ENCODE measurements around the gene IQGAP2. TPM values are rescaled to one million over a fixed set of nuclear protein-coding genes. Genes with fewer than 3 reads are reported as not detected.

IQGAP2 gene
- total and polyA plus RNA-seq, 9 of the 15 experiments (the other 6 are each of a cell fraction or from before 2014, with no cell fraction given): 8.7 to 23.2 (median 17.4) TPM

- WGBS (ENCODE audit: insufficient coverage, low coverage, missing lambda C conversion rate): 37% methylated on average over 2 of the region's 2 CpGs
- Histone ChIP-seq H3K4me3 (no peak overlapping the region), H3K4me2 (ENCODE audit: insufficient read depth, low read length) (no peak overlapping the region), H3K9ac (ENCODE audit: insufficient read depth in 1 of 2, low read depth in 2 of 2, low read length in 2 of 2) (no peak overlapping the region), H3K79me2 (ENCODE audit: control insufficient read depth, insufficient read depth, low read length) (no peaks in the 10 kb centered on the region), H3K9me3 (replicated peaks; ENCODE audit: control insufficient read depth, insufficient read depth, low read depth, low read length) (no peaks in the 10 kb centered on the region), H2AFZ (ENCODE audit: low read depth, low read length) (no peak overlapping the region), H3K27ac (ENCODE audit: extremely low read depth, low read depth, low read length) (no peak overlapping the region), H3K9me1 (ENCODE audit: control insufficient read depth, insufficient read depth, low read length) (no peaks in the 10 kb centered on the region), H4K20me1 (replicated peaks; ENCODE audit: control insufficient read depth, insufficient read depth, low read length) (no peaks in the 10 kb centered on the region), H3K4me1 (replicated peaks in 1 of 2; ENCODE audit: control insufficient read depth in 2 of 2, insufficient read depth in 2 of 2, low read length in 2 of 2) (peaks cover 0 to 27% of the 10 kb centered on the region in 2 experiments; a peak in 3 of 5 replicates), H3K27me3 (ENCODE audit: control insufficient read depth in 2 of 2, insufficient read depth in 2 of 2, low read length in 2 of 2) (no peaks in the 10 kb centered on the region), H3K36me3 (ENCODE audit: control insufficient read depth, insufficient read depth, low read length) (no peaks in the 10 kb centered on the region)
- ChIA-PET CTCF (ENCODE audit: low intra/inter-chr PET ratio) (no interaction called here), POLR2A (interaction anchor here (0.9 to 1.1 kb wide), 3 partner anchors 8 to 42 kb away, joined by 3 to 5 read pairs (median 3); no protein-coding TSS in a partner anchor)
- BruUV-seq (replicated peaks): no TSS peak
- FAIRE-seq: no peak
- TF ChIP-seq SRSF1 (IDR thresholded peaks at IDR 0.05; ENCODE audit: low read depth, low read length) (no peak), THRA (IDR thresholded peaks at IDR 0.05) (no peak)
- intact Hi-C loops (cut with micrococcal nuclease): no loop called here
- in situ Hi-C loops (cut with MboI): no loop called here
- no peak for ATAC-seq
- no peak for DNase-seq (ENCODE audit: extremely low read depth in 1 of 4, low spot score in 3 of 4)
Observed at GRCh38 chr5:76525956-76526355, 122.9 kb downstream of the IQGAP2 start.

GRCh38 chr5:76526950-76527583 lies 124.0 kb downstream of the IQGAP2 start:
- Histone ChIP-seq H3K9ac (ENCODE audit: insufficient read depth in 1 of 2, low read depth in 2 of 2, low read length in 2 of 2) (no peak overlapping the region), H3K27me3 (ENCODE audit: control insufficient read depth in 2 of 2, insufficient read depth in 2 of 2, low read length in 2 of 2) (no peaks in the 10 kb centered on the region), H3K9me3 (replicated peaks; ENCODE audit: control insufficient read depth, insufficient read depth, low read depth, low read length) (no peaks in the 10 kb centered on the region), H3K36me3 (ENCODE audit: control insufficient read depth, insufficient read depth, low read length) (no peaks in the 10 kb centered on the region), H3K4me1 (replicated peaks in 1 of 2; ENCODE audit: control insufficient read depth in 2 of 2, insufficient read depth in 2 of 2, low read length in 2 of 2) (peaks cover 0 to 23% of the 10 kb centered on the region in 2 experiments; a peak in 3 of 5 replicates), H3K79me2 (ENCODE audit: control insufficient read depth, insufficient read depth, low read length) (no peaks in the 10 kb centered on the region), H3K4me3 (no peak overlapping the region), H4K20me1 (replicated peaks; ENCODE audit: control insufficient read depth, insufficient read depth, low read length) (no peaks in the 10 kb centered on the region), H3K9me1 (ENCODE audit: control insufficient read depth, insufficient read depth, low read length) (no peaks in the 10 kb centered on the region), H2AFZ (ENCODE audit: low read depth, low read length) (no peak overlapping the region), H3K27ac (ENCODE audit: extremely low read depth, low read depth, low read length) (no peak overlapping the region), H3K4me2 (ENCODE audit: insufficient read depth, low read length) (no peak overlapping the region)
- ATAC-seq (no peak), DNase-seq (ENCODE audit: extremely low read depth in 1 of 4, low spot score in 3 of 4) (no peak), FAIRE-seq (peak; percentile 40)
- ChIA-PET CTCF (ENCODE audit: low intra/inter-chr PET ratio) (no interaction called here), POLR2A (interaction anchor here (0.7 to 1.1 kb wide), 3 partner anchors 9 to 141 kb away, joined by 3 to 5 read pairs (median 3); no protein-coding TSS in a partner anchor)
- in situ Hi-C loops (cut with MboI): no loop called here
- BruUV-seq (replicated peaks): no TSS peak
- intact Hi-C loops (cut with micrococcal nuclease): no loop called here
- WGBS (ENCODE audit: insufficient coverage, low coverage, missing lambda C conversion rate): 12% methylated on average over 2 of the region's 2 CpGs
- no peak for TF ChIP-seq ZSCAN32 (CRISPR knock-in tag; IDR thresholded peaks at IDR 0.05)
- no peak for TF ChIP-seq MLX (CRISPR knock-in tag; conservative IDR thresholded peaks at IDR 0.05)
- no peak for TF ChIP-seq CAMTA2 (CRISPR knock-in tag; conservative IDR thresholded peaks at IDR 0.05)
- no peak for TF ChIP-seq SP2 (IDR thresholded peaks at IDR 0.05; ENCODE audit: extremely low read depth, low read depth, low read length, poor library complexity, severe bottlenecking)
- TF ChIP-seq TAF9B (IDR thresholded peaks at IDR 0.05; ENCODE audit: partially characterized antibody): no peak
- no peak for TF ChIP-seq RBFOX2 (IDR thresholded peaks at IDR 0.05; ENCODE audit: low read depth, low read length)
